ENCODE measurements around the gene GIT2. TPM values are rescaled to one million over a fixed set of nuclear protein-coding genes. Genes with fewer than 3 reads are reported as not detected.

Gene GIT2
- total and polyA plus RNA-seq, 2 of the 13 experiments (the other 11 are each of a cell fraction or from before 2014, with no cell fraction given): 18.4 to 19.8 TPM

DNA sequence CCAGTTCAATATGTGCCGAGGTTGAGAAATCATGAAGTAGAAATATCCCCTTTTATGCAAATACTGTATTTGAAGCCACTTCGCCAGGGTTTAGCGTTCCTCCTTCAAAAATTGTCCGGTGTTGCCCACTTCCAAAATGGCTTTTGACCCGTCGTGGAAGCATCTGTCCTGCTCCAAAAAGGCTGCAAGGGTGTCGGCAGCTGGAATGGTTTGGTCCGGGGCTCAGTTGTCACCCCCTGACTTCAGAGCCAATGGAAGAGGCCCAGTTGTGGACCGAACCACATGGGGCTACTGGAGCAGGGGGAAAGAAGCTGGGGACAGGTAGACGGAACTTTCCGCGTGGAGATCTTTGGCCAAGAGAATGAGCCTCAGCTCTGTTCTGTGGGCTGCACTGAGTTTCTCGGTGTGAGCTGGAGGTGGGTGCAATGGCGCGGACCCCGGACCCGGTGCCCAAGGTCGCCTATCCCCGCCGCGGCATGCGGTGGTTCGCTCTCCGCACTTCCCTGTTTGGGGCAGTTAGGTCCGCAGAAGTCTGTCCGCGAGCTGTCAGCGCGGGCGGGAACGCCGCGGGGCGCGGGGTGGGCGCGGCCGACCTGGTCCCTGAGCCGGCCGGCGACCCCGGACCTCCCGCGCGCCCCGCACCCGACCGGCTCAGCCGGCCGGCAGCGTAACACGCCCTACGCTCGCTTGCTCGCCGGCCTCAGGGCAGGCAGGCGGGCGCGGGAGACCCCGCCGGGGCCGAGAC is 2.9 kb upstream of the GIT2 start, which contains the start of gene ANKRD13A:
Gene ANKRD13A, plus strand, starts transcription at position 527 of the 745 bp plus-strand sequence. CDS start 259 bp downstream, outside the sequence.
- Histone ChIP-seq H2AFZ (ENCODE audit: low read length) (peak within 1 kb of the TSS; percentile 95), H3K9me3 (ENCODE audit: low read length) (no peaks in the 10 kb centered on the region), H3K4me1 (ENCODE audit: insufficient read depth, low read length) (peaks cover 51% of the 10 kb centered on the region), H3K4me2 (ENCODE audit: low read depth, low read length) (peak within 1 kb of the TSS; percentile 92), H3K4me3 (replicated peaks in 1 of 3; ENCODE audit: insufficient read depth in 1 of 3, low read depth in 2 of 3, low read length in 3 of 3) (peak within 1 kb of the TSS; percentile 88 to 92 (median 92)), H4K20me1 (ENCODE audit: insufficient read depth, low read length) (peaks cover 6% of the 10 kb centered on the region; the same call in 1 of the 2 replicates), H3K9ac (ENCODE audit: insufficient read depth, low read depth, low read length) (peak within 1 kb of the TSS; percentile 99), H3K36me3 (replicated peaks in 1 of 2; ENCODE audit: control insufficient read depth in 1 of 2, insufficient read depth in 2 of 2, low read length in 2 of 2) (no peaks in the 10 kb centered on the region; a peak in 1 of 5 replicates), H3K79me2 (ENCODE audit: insufficient read depth, low read length) (peaks cover 34% of the 10 kb centered on the region), H3K27me3 (ENCODE audit: control insufficient read depth in 1 of 2, insufficient read depth in 2 of 2, low read length in 2 of 2) (no peaks in the 10 kb centered on the region; a peak in 1 of 5 replicates), H3K27ac (ENCODE audit: extremely low read length, insufficient read depth, low read length) (peak within 1 kb of the TSS; percentile 99)
- DNase-seq (ENCODE audit: low spot score) (peak; percentile 87), FAIRE-seq (peak; percentile 67), ATAC-seq (peak; percentile 77)
- CTCF ChIA-PET (ENCODE audit: low intra/inter-chr PET ratio, low total read pairs): no interaction called here
- POLR2A ChIA-PET: interaction anchor here (0.8 to 2.6 kb wide), 14 partner anchors 12 to 81 kb away, joined by 3 to 12 read pairs (median 4); no protein-coding TSS in a partner anchor
- intact Hi-C loops (cut with micrococcal nuclease; ENCODE audit: unreplicated experiment): loop anchor here (1.0 to 5.0 kb wide), 2 partner anchors 40 to 52 kb away; no protein-coding TSS in a partner anchor
- BruUV-seq (replicated peaks): no TSS peak
- in situ Hi-C loops (cut with HindIII; ENCODE audit: extremely low pct_ligation_motif_present, low pct_unique_long_range_greater_than_20kb): no loop called here
- 0% methylated on average over 8 of the region's 62 CpGs for WGBS (ENCODE audit: low lambda C conversion rate)
- TF ChIP-seq, protein P1, sequence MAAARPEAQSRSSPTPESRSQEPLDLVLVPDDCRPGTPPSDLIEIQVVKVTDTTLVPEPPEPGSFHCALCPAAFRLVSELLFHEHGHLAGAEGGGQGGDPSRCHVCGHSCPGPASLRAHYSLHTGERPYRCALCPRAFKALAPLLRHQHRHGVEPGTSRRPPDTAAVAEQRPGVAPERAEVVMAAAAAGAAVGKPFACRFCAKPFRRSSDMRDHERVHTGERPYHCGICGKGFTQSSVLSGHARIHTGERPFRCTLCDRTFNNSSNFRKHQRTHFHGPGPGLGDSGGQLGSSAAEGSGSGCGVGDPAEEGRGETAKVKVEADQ (CRISPR knock-in tag; IDR thresholded peaks at IDR 0.05; ENCODE audit: borderline replicate concordance): peak; percentile 53; the same call in 1 of the 2 replicates
- TF ChIP-seq POLR2AphosphoS2 (IDR thresholded peaks at IDR 0.05; ENCODE audit: low read depth, low read length) (no peak), NFE2L1 (CRISPR knock-in tag; IDR thresholded peaks at IDR 0.05; ENCODE audit: borderline replicate concordance) (no peak), MIER3 (CRISPR knock-in tag; IDR thresholded peaks at IDR 0.05; ENCODE audit: borderline replicate concordance) (0 out of 2 replicates have a peak, but pooled peaks have one; percentile 34), AGO2 (optimal IDR thresholded peaks at IDR 0.05; ENCODE audit: low read depth, low read length) (peak; percentile 57), ZNF614 (CRISPR knock-in tag; IDR thresholded peaks at IDR 0.05; ENCODE audit: borderline replicate concordance) (peak; percentile 29; the same call in 1 of the 2 replicates), ZNF235 (CRISPR knock-in tag; IDR thresholded peaks at IDR 0.05; ENCODE audit: borderline replicate concordance) (0 out of 2 replicates have a peak, but pooled peaks have one; percentile 45), POGK (CRISPR knock-in tag; conservative IDR thresholded peaks at IDR 0.05) (peak; percentile 90), FOXC1 (CRISPR knock-in tag; IDR thresholded peaks at IDR 0.05; ENCODE audit: borderline replicate concordance) (peak; percentile 91), ZNF687 (CRISPR knock-in tag; IDR thresholded peaks at IDR 0.05) (peak; percentile 84), LRRFIP1 (CRISPR knock-in tag; conservative IDR thresholded peaks at IDR 0.05) (no peak), ONECUT2 (CRISPR knock-in tag; IDR thresholded peaks at IDR 0.05) (no peak), KDM5B (CRISPR knock-in tag; IDR thresholded peaks at IDR 0.05; ENCODE audit: borderline replicate concordance) (peak; percentile 72; the same call in 1 of the 2 replicates)

Measured in HepG2 (cell line).